Smooth muscle cell (in vitro differentiated cells): ENCODE measurements around the gene ANLN. TPM values are rescaled to one million over a fixed set of nuclear protein-coding genes. Genes with fewer than 3 reads are reported as not detected.

Source experiments
- DNase-seq: peaks from one replicate; lab custom pipeline; 2025; ENCODE audit not compliant: unreplicated experiment; lab: John Stamatoyannopoulos, UW
- H2AFZ ChIP-seq: fragments of 200-600 bp; sonication (generic); 2 replicates; pipeline ENCODE4 v1.6.0; 2016; ENCODE audit warnings: antibody characterized with exemption, low read depth, mild to moderate bottlenecking
- H3F3A ChIP-seq: fragments of 200-600 bp; sonication (generic); 2 replicates; pipeline ENCODE4 v1.6.0; 2017; ENCODE audit warnings: antibody characterized with exemption, low read depth
- H3K27ac ChIP-seq: fragments of 200-600 bp; sonication (generic); 2 replicates; pipeline ENCODE4 v1.5.1; 2016; ENCODE audit warnings: low read depth, mild to moderate bottlenecking
- H3K27me3 ChIP-seq: fragments of 200-600 bp; sonication (generic); 2 replicates; pipeline ENCODE4 v1.6.1; 2016; ENCODE audit warnings: low read depth, mild to moderate bottlenecking
- H3K36me3 ChIP-seq: fragments of 200-600 bp; sonication (generic); 2 replicates; pipeline ENCODE4 v1.5.1; 2016; ENCODE audit warnings: low read depth
- H3K4me1 ChIP-seq: fragments of 200-600 bp; sonication (generic); 2 replicates; pipeline ENCODE4 v1.5.1; 2016; ENCODE audit warnings: low read depth
- H3K4me2 ChIP-seq: fragments of 200-600 bp; sonication (generic); 2 replicates; pipeline ENCODE4 v1.6.0; 2016; ENCODE audit warnings: mild to moderate bottlenecking
- H3K4me3 ChIP-seq: fragments of 200-600 bp; sonication (generic); 2 replicates; pipeline ENCODE4 v1.5.1; 2016; ENCODE audit warnings: mild to moderate bottlenecking
- H3K79me2 ChIP-seq: fragments of 200-600 bp; sonication (generic); 2 replicates; pipeline ENCODE4 v1.6.0; 2016; ENCODE audit warnings: low read depth, mild to moderate bottlenecking
- H3K9ac ChIP-seq: fragments of 200-600 bp; sonication (generic); 2 replicates; pipeline ENCODE4 v1.6.0; 2016; ENCODE audit warnings: low read depth
- H3K9me3 ChIP-seq: fragments of 200-600 bp; sonication (generic); replicated peaks from 2 replicates; pipeline ENCODE4 v1.5.1; 2016; ENCODE audit warnings: low read depth
- H4K20me1 ChIP-seq: fragments of 200-600 bp; sonication (generic); 2 replicates; pipeline ENCODE4 v1.6.0; 2016; ENCODE audit warnings: low read depth
- CTCF ChIP-seq: fragments of 200-600 bp; sonication (generic); IDR thresholded peaks from 2 replicates; pipeline ENCODE4 v1.5.1; 2017; ENCODE audit warnings: borderline replicate concordance, mild to moderate bottlenecking, antibody characterized with exemption; ENCODE audit not compliant: insufficient read depth, poor library complexity, severe bottlenecking
- WGBS: methylation state at CpG from one replicate; pipeline ENCODE4 v1.1.7; 2016; ENCODE audit warnings: low lambda C conversion rate; 5-methylcytosine and 5-hydroxymethylcytosine counted together
- polyA plus RNA-seq: library from polyadenylated mRNA; unstranded; fragments of >200 nt; fragmentation: Nextera tagmentation; extraction: Ambion mirVana; gene quantifications from 2 replicates; pipeline ENCODE4 v1.2.1, GENCODE V29; 2016
- total RNA-seq: library from RNA; depleted of rRNA; stranded (reverse); fragments of >200 nt; gene quantifications from 2 replicates; pipeline ENCODE4 v1.2.3, GENCODE V29; 2014

The ANLN gene
- total and polyA plus RNA-seq, 2 experiments from 2014 or later, result 9.0 to 28.7 TPM

GRCh38 chr7:36355490-36355889 is 34.2 kb upstream of the ANLN start:
- Histone ChIP-seq H3K9ac (no peak overlapping the region), H3K4me2 (no peak overlapping the region), H3K27ac (no peak overlapping the region), H3K79me2 (no peaks in the 10 kb centered on the region), H2AFZ (no peak overlapping the region), H3K4me3 (no peak overlapping the region), H3K9me3 (no peaks in the 10 kb centered on the region), H3F3A (no peaks in the 10 kb centered on the region), H4K20me1 (no peaks in the 10 kb centered on the region), H3K4me1 (peaks cover 3% of the 10 kb centered on the region), H3K27me3 (peaks cover 10% of the 10 kb centered on the region), H3K36me3 (no peaks in the 10 kb centered on the region)
- DNase-seq, result no peak
- TF ChIP-seq CTCF, result no peak
- 90% methylated on average over 3 of the region's 3 CpGs for WGBS

DNA sequence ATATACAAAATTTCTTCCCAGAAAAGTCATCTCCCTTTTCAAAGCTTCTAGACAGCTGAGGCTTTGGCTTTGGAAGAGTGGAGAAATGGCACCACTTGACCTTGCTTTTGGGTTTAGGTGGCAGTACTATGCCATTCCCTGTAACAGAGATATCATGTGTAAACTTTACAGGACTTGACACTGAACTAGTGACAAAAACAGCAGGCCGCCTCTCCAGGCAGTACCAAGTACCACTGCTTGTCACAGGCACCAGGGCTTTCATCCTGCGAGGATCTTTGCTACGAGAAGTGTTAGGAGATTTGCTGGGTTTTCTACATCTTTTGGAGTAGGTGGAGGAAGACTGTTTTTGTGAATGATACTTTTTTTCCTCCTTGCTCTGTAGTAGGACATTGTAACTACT is 32.6 kb upstream of the ANLN start:
- peaks cover 7% of the 10 kb centered on the region for H3K4me1 ChIP-seq
- H3K27me3 ChIP-seq, result peaks cover 24% of the 10 kb centered on the region
- H3K27ac ChIP-seq, result no peak overlapping the region
- no peak overlapping the region for H3K4me2 ChIP-seq
- H2AFZ ChIP-seq, result no peak overlapping the region
- no peaks in the 10 kb centered on the region for H3F3A ChIP-seq
- no peak overlapping the region for H3K4me3 ChIP-seq
- no peaks in the 10 kb centered on the region for H3K9me3 ChIP-seq
- H3K36me3 ChIP-seq, result no peaks in the 10 kb centered on the region
- H3K9ac ChIP-seq, result no peak overlapping the region
- H3K79me2 ChIP-seq, result no peaks in the 10 kb centered on the region
- H4K20me1 ChIP-seq, result no peaks in the 10 kb centered on the region
- 86% methylated on average over 3 of the region's 3 CpGs for WGBS
- no peak for TF ChIP-seq CTCF
- no peak for DNase-seq

DNA sequence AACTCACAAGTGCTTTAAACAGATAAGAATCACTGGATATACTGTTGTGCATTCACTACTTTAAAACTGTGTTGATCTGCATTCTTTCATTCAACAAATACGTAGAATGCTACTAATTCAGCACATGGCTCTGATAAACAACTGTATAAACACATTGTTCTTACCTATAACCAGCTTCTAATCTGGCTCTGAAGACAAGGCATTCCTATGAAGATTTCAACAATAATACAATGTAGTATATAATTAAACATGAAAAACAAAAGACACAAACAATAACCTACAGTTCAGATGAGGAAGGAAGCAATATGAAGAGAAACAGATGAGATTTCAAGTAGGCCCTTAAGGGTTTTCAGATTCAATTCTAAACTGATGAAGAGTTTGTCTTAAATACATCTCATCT is 31.1 kb upstream of the ANLN start:
- no peak for TF ChIP-seq CTCF
- Histone ChIP-seq H3K9ac (no peak overlapping the region), H3K4me2 (no peak overlapping the region), H4K20me1 (no peaks in the 10 kb centered on the region), H3F3A (no peaks in the 10 kb centered on the region), H3K36me3 (no peaks in the 10 kb centered on the region), H3K4me1 (peaks cover 7% of the 10 kb centered on the region), H3K4me3 (no peak overlapping the region), H3K9me3 (no peaks in the 10 kb centered on the region), H3K79me2 (no peaks in the 10 kb centered on the region), H2AFZ (no peak overlapping the region), H3K27ac (no peak overlapping the region), H3K27me3 (peaks cover 28% of the 10 kb centered on the region)
- DNase-seq, result no peak
- WGBS, result 86% methylated on average over 1 of the region's 1 CpG

DNA sequence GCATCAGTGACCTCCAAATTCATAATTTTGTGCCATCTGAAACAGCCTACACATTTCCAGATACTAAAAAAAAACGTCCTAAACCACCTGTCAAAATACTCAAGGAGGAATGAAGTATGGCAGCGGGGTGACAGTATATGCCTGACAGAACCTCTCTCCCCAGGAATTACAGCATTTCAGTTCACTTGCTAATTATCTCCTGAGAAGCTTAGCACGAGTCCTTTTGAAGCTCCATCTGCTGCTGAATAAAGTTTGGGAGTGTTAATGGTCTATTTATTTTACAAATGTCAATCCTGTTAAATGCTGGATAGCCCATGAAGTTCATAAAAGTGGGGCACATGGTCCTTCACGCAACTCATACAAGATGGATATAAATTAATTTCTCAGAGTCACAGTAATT is 29.4 kb upstream of the ANLN start:
- Histone ChIP-seq H3K9ac (no peak overlapping the region), H3K36me3 (no peaks in the 10 kb centered on the region), H3K4me1 (peaks cover 7% of the 10 kb centered on the region), H3K9me3 (no peaks in the 10 kb centered on the region), H3K4me3 (no peak overlapping the region), H3K4me2 (no peak overlapping the region), H3F3A (no peaks in the 10 kb centered on the region), H2AFZ (no peak overlapping the region), H3K27ac (no peak overlapping the region), H3K27me3 (peaks cover 36% of the 10 kb centered on the region), H4K20me1 (no peaks in the 10 kb centered on the region), H3K79me2 (no peaks in the 10 kb centered on the region)
- TF ChIP-seq CTCF, result no peak
- 24% methylated on average over 4 of the region's 4 CpGs for WGBS
- DNase-seq, result no peak
